Activated B cell treated with CpG ODN at 0.5 μM for 24 hours (primary cell): ENCODE data around the gene DCHS1. TPM values are rescaled to one million over a fixed set of nuclear protein-coding genes. Genes with fewer than 3 reads are reported as not detected.

ENCODE experiments used
- ATAC-seq: fragments of 200-7000 bp; cut with Tn5 transposase; one replicate; pipeline ENCODE4 v1.10.0; 2021; ENCODE audit warnings: low read depth, mild to moderate bottlenecking, moderate library complexity
- CTCF ChIA-PET: fragments of 350-600 bp; sonication (Branson Sonifier 250); formaldehyde crosslinking; loops from one replicate; lab custom pipeline; 2021; ENCODE audit warnings: antibody characterized with exemption; lab: Charles Lee
- POLR2A ChIA-PET: fragments of 350-600 bp; sonication (Branson Sonifier 250); formaldehyde crosslinking; loops from one replicate; lab custom pipeline; 2021; ENCODE audit warnings: antibody characterized with exemption; lab: Charles Lee
- DNase-seq: peaks from one replicate; pipeline ENCODE4 v3.0.0; 2022
- H3K27ac Mint-ChIP-seq: one replicate; pipeline ENCODE4 v1.8.0; 2020; ENCODE audit warnings: mixed read lengths
- H3K27me3 Mint-ChIP-seq: one replicate; pipeline ENCODE4 v1.8.0; 2021; ENCODE audit warnings: mixed read lengths
- H3K36me3 Mint-ChIP-seq: one replicate; pipeline ENCODE4 v1.8.0; 2021; ENCODE audit warnings: low read depth, mixed read lengths
- H3K4me1 Mint-ChIP-seq: one replicate; pipeline ENCODE4 v1.8.0; 2021; ENCODE audit warnings: mixed read lengths
- H3K4me3 Mint-ChIP-seq: one replicate; pipeline ENCODE4 v1.8.0; 2020; ENCODE audit warnings: mild to moderate bottlenecking, mixed read lengths
- H3K9me3 Mint-ChIP-seq: one replicate; pipeline ENCODE4 v1.8.0; 2020; ENCODE audit warnings: mixed read lengths
- CTCF ChIP-seq: fragments of 200-600 bp; IDR thresholded peaks from one replicate; pipeline ENCODE4 v1.8.0; 2022; ENCODE audit warnings: antibody characterized with exemption, mild to moderate bottlenecking
- intact Hi-C: fragments of 100-400 bp; cut with micrococcal nuclease; formaldehyde crosslinking; loops from one replicate; pipeline ENCODE4 v1.15.1; 2024
- total RNA-seq: library from RNA; stranded (reverse); gene quantifications from 2 replicates; pipeline ENCODE4 v1.2.3, GENCODE V29; 2022

The DCHS1 gene
- total RNA-seq, 1 donor from 2014 or later = 0.22 TPM

DNA sequence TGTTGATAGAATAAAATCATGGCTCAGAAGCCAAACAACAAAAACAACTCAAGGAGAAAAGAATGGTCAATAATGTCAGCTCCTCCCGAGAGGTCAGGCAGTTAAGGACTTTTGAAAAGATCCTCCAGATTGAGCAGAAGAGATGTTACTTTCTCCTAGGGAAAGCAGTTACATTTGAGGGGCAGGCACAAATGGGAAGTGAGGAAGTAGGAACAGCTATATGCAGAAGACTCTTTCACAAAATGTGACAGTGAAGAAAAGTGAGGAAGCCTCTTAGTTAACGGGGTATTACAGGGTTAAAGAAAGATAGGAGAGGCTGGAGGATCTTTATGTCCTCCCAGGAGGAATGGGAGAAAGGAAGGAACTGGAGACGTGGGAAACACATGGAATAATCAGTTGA lies 3.4 kb downstream of the DCHS1 start:
- TF ChIP-seq CTCF = no peak
- H3K27ac Mint-ChIP-seq = no peak overlapping the region
- POLR2A ChIA-PET = interaction anchor here (1.2 to 2.1 kb wide), 2 partner anchors 33 to 41 kb away, joined by 3 to 8 read pairs; partner anchors contain the start of genes TAF10 and TPP1
- no peak for DNase-seq
- CTCF ChIA-PET = no interaction called here
- no peaks in the 10 kb centered on the region for H3K9me3 Mint-ChIP-seq
- intact Hi-C loops = no loop called here
- H3K4me1 Mint-ChIP-seq = peaks cover 3% of the 10 kb centered on the region
- no peak overlapping the region for H3K4me3 Mint-ChIP-seq
- no peak for ATAC-seq
- H3K27me3 Mint-ChIP-seq = peaks cover 6% of the 10 kb centered on the region
- no peaks in the 10 kb centered on the region for H3K36me3 Mint-ChIP-seq

- ChIA-PET CTCF (interaction anchor here (1.0 to 1.3 kb wide), 2 partner anchors 32 to 33 kb away, joined by 3 to 4 read pairs; partner anchors contain the start of gene MRPL17), POLR2A (interaction anchor here (2.1 kb wide), 1 partner anchor 32 kb away, joined by 8 read pairs; the partner anchor contains the start of gene TPP1)
- H3K36me3 Mint-ChIP-seq = no peaks in the 10 kb centered on the region
- DNase-seq (no peak), ATAC-seq (no peak)
- H3K27ac Mint-ChIP-seq = no peak overlapping the region
- intact Hi-C loops = no loop called here
- H3K4me3 Mint-ChIP-seq = no peak overlapping the region
- TF ChIP-seq CTCF = no peak
- peaks cover 1% of the 10 kb centered on the region for H3K4me1 Mint-ChIP-seq
- no peaks in the 10 kb centered on the region for H3K9me3 Mint-ChIP-seq
- H3K27me3 Mint-ChIP-seq = no peaks in the 10 kb centered on the region
Observed at GRCh38 chr11:6650980-6651379, 4.6 kb downstream of the DCHS1 start.

- Mint-ChIP-seq H3K27me3 (no peaks in the 10 kb centered on the region), H3K9me3 (no peaks in the 10 kb centered on the region), H3K4me1 (no peaks in the 10 kb centered on the region), H3K4me3 (no peak overlapping the region), H3K27ac (no peak overlapping the region), H3K36me3 (no peaks in the 10 kb centered on the region)
- no peak for DNase-seq
- TF ChIP-seq CTCF = no peak
- POLR2A ChIA-PET = interaction anchor here (0.5 to 4.7 kb wide), 3 partner anchors 33 to 1045 kb away, joined by 4 to 30 read pairs (median 8); partner anchors contain the start of genes MRPL17 and TAF10
- intact Hi-C loops = no loop called here
- ATAC-seq = no peak
- CTCF ChIA-PET = interaction anchor here (0.9 to 1.5 kb wide), 5 partner anchors 18 to 105 kb away, joined by 3 to 4 read pairs (median 4); partner anchors contain the start of gene MRPL17
Observed at GRCh38 chr11:6650104-6650503, 5.5 kb downstream of the DCHS1 start.

DNA sequence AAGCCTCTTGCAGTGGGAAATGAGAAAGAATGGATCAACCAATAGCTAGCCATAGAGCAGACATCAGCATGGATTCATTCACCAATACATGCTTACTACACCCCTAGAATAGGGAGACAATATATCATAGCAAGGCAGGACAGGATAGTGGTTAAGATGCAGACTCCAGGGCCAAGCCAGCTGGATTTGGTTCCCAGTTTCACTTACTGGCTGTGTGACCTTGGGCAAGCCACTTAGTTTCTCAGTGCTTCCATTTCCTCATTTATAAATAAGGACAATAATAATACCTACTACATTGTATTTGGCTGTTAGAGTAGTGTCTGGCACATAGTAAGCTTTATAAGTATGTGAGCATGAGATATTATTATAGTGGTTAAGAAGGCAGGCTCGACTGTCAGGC lies 7.1 kb downstream of the DCHS1 start:
- no peaks in the 10 kb centered on the region for H3K36me3 Mint-ChIP-seq
- H3K9me3 Mint-ChIP-seq = no peaks in the 10 kb centered on the region
- no peak overlapping the region for H3K4me3 Mint-ChIP-seq
- ATAC-seq (no peak), DNase-seq (no peak)
- no peak for TF ChIP-seq CTCF
- no peaks in the 10 kb centered on the region for H3K4me1 Mint-ChIP-seq
- intact Hi-C loops = loop anchor here (5.0 kb wide), 1 partner anchor 34 kb away; the partner anchor contains the start of gene MRPL17
- ChIA-PET CTCF (no interaction called here), POLR2A (interaction anchor here (0.9 to 4.7 kb wide), 3 partner anchors 30 to 36 kb away, joined by 3 to 30 read pairs (median 4); partner anchors contain the start of genes MRPL17, TAF10 and TPP1)
- no peaks in the 10 kb centered on the region for H3K27me3 Mint-ChIP-seq
- no peak overlapping the region for H3K27ac Mint-ChIP-seq

DNA sequence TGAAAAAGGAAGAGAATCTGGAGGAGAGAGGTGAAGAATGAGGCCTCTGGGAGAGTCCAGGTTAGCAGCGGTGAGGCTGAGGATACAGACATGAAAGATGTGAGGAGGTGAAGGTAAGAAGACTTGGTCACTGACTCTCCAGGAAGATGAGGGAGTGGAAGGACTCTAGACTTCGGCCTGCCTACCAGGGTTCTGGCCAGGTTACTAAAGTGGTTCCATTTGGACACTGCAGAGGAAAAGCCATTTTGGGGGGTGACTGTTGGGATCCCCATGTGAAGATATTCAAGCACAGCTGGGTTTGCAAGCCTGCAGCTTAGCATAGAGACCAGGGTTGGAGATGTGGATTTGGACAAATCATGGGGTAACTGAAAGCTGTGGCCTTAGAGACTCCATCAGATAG lies 7.8 kb downstream of the DCHS1 start:
- Mint-ChIP-seq H3K4me1 (no peaks in the 10 kb centered on the region), H3K9me3 (no peaks in the 10 kb centered on the region), H3K4me3 (no peak overlapping the region), H3K27ac (no peak overlapping the region), H3K27me3 (no peaks in the 10 kb centered on the region), H3K36me3 (no peaks in the 10 kb centered on the region)
- no peak for TF ChIP-seq CTCF
- ATAC-seq (no peak), DNase-seq (no peak)
- ChIA-PET POLR2A (interaction anchor here (0.5 to 4.7 kb wide), 7 partner anchors 20 to 849 kb away, joined by 3 to 41 read pairs (median 3); partner anchors contain the start of genes MRPL17, TAF10 and TPP1), CTCF (interaction anchor here (1.0 to 1.8 kb wide), 2 partner anchors 20 to 29 kb away, joined by 3 to 7 read pairs; partner anchors contain the start of gene TPP1)
- intact Hi-C loops = loop anchor here (1.0 to 5.0 kb wide), 4 partner anchors 13 to 34 kb away; partner anchors contain the start of gene MRPL17
